SK-N-MC (cell line): ENCODE data around the gene BCL10.

Experiments used
- DNase-seq: peaks from one replicate; pipeline ENCODE4 v3.0.0-alpha.2; 2011; ENCODE audit warnings: low read depth, low spot score
- H3K27ac ChIP-seq: fragments of 200-600 bp; sonication (generic); 2 replicates; pipeline ENCODE4 v1.5.1; 2016; ENCODE audit warnings: mixed run types
- H3K36me3 ChIP-seq: fragments of 200-600 bp; sonication (generic); 2 replicates; pipeline ENCODE4 v1.6.1; 2017; ENCODE audit warnings: antibody characterized with exemption, low read length, mixed read lengths; ENCODE audit not compliant: insufficient read depth
- H3K4me3 ChIP-seq: fragments of 200-600 bp; sonication (generic); 2 replicates; pipeline ENCODE4 v1.5.1; 2016
- H3K9ac ChIP-seq: fragments of 200-600 bp; sonication (generic); 2 replicates; pipeline ENCODE4 v1.8.0; 2017; ENCODE audit warnings: mixed run types, mixed read lengths; ENCODE audit not compliant: insufficient read length
- H3K9me3 ChIP-seq: fragments of 200-600 bp; sonication (generic); 2 replicates; pipeline ENCODE4 v1.6.1; 2017; ENCODE audit warnings: low read depth, mild to moderate bottlenecking, antibody characterized with exemption, low read length, moderate library complexity, mixed read lengths
- EZH2 ChIP-seq: fragments of 200-600 bp; sonication (generic); IDR thresholded peaks from one replicate; pipeline ENCODE4 v1.6.1; 2017; ENCODE audit warnings: antibody characterized with exemption
- FOXP2 ChIP-seq: optimal IDR thresholded peaks from 2 replicates; pipeline ENCODE3; 2011; ENCODE audit warnings: mild to moderate bottlenecking, moderate library complexity; ENCODE audit not compliant: insufficient read depth; ENCODE audit errors: extremely low read length, control extremely low read depth
- POLR2AphosphoS5 ChIP-seq: IDR thresholded peaks from 2 replicates; pipeline ENCODE4 v1.6.1; 2012; ENCODE audit warnings: mild to moderate bottlenecking, low read depth, low read length, borderline replicate concordance

The BCL10 gene

DNA sequence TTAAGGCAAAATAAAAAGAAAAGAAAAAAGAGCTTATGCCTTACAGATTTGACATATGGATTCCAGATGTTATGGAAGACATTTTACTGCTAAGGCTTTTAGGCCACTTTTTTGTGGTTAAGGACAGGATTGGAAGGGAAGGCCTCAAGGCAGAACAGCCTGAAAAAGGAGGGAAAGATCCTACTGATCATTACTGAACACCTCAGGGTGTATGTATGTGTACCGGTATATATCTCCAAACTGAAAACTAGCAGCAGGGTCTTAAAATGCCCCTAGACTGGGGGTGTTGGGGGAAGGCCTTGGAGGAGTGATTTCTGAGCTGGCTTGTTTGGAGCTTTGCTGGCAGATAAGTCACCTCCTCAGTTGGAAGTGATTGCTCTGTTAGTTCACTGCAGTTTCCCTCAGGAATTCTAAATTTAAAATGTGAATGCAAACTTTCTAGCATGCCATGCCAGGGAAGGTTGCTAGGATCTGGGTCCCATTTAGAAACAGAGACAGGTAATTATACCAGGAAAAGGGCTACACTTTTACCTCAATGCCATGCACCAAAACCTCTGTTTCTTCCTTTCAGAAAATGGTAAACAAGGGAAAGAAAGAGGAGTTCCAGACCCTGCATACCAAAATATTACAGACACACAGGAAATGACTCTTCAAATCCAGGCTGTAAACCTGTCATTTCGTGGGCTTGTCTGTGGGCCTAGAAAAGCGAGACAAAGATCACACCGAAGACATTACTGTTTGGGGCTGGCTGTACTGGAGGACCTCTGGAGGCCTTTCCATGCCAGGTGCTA, 32.0 kb downstream of the BCL10 start:
- Histone ChIP-seq H3K27ac (peak overlapping the region; percentile 99), H3K9ac (peak overlapping the region; percentile 61), H3K9me3 (no peaks in the 10 kb centered on the region), H3K4me3 (peak overlapping the region; percentile 75), H3K36me3 (no peaks in the 10 kb centered on the region)
- DNase-seq, result peak; percentile 88
- no peak for TF ChIP-seq EZH2
- TF ChIP-seq POLR2AphosphoS5, result no peak; the same call in 1 of the 2 replicates
- no peak for TF ChIP-seq FOXP2

DNA sequence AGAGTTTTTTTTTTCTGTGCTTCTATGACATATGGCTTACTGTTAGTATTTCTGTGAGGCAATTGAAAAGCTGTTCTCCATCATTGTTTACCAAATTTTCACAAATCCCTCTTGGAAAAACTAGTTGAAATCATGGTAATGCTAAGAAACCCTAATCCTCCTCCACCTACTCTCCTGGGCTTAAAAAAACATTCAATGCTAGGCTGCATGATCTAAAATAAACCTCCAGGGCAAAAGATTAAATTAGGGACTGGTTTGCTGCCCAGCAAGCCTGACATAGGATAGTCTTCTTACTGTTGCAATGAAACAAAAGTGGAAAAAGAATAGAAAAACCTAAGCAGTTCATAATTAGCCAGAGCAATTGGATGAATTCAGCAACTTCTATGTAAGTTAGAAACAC, 33.1 kb downstream of the BCL10 start:
- DNase-seq, result no peak
- TF ChIP-seq FOXP2 (no peak), POLR2AphosphoS5 (no peak), EZH2 (no peak)
- Histone ChIP-seq H3K4me3 (peak overlapping the region; percentile 75), H3K9ac (peak overlapping the region; percentile 61), H3K36me3 (no peaks in the 10 kb centered on the region), H3K9me3 (no peaks in the 10 kb centered on the region), H3K27ac (peak overlapping the region; percentile 99)

DNA sequence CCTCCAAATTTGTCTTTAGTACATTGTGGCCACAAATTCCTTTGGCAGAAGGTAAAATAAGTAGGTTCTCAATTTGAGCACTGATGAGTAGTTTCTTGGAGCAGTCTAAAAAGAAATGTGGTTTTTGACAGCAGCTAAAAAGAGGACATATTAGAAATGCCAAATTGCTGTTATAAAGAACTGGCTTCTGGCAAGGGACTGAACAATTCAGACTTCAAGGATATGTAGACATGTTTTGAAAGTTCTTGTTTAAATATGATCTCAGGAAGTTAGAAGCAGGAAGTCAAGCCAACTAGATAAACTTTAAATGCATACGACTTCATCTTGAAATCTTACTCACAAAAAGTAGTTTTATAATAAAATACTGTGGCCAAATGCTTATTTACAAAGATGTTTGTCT, 35.8 kb downstream of the BCL10 start:
- H3K4me3 ChIP-seq, result peak overlapping the region; percentile 5; the same call in 1 of the 2 replicates
- no peaks in the 10 kb centered on the region for H3K9me3 ChIP-seq
- H3K27ac ChIP-seq, result peak overlapping the region; percentile 88
- no peaks in the 10 kb centered on the region for H3K36me3 ChIP-seq
- no peak for DNase-seq
- no peak for TF ChIP-seq POLR2AphosphoS5
- TF ChIP-seq FOXP2, result no peak
- TF ChIP-seq EZH2, result no peak
- peak overlapping the region; percentile 14 for H3K9ac ChIP-seq

DNA sequence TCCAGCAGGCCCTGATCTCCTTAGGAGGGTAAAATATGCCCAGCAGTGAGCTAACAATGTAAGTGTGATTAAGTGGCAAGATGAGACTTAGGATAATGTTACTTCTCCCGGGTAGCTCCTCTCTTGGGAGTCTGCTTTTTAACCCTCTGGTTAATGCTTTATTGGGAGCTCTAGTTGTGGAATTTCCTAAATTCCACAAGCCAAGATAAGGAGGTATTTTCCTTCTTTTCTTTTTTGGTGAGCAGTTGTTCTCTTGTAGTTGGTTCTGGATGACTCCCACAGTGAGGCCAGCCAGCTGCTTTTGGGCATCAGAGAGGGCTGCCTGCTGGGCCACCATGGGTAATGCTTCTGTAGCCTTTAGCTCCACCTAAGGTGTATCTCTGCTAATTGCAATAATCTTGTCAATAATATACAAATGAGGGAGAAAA, 36.2 kb downstream of the BCL10 start:
- Histone ChIP-seq H3K27ac (peak overlapping the region; percentile 88), H3K9ac (no peak overlapping the region), H3K9me3 (no peaks in the 10 kb centered on the region), H3K36me3 (no peaks in the 10 kb centered on the region), H3K4me3 (peak overlapping the region; percentile 2; the same call in 1 of the 2 replicates)
- no peak for DNase-seq
- no peak for TF ChIP-seq FOXP2
- no peak for TF ChIP-seq POLR2AphosphoS5

DNA sequence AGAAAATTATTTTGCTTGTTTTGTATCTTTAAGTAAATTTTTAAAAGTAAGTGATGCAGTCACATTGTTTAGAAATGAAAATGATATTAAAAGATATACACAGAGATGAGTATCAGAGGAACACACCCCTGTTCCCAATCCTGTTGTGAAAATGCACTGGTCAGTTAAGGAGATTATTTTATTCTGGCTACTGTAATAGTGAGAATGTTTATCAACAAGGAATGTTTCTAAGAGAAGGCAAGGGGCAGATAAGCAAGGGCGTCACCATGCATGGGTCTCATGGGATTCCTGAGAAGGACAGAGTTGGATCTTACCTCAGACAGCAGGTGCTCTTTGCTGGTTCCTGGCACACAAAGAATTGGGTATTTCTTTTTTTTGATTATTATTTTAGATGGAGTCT, 38.8 kb downstream of the BCL10 start:
- no peak overlapping the region for H3K4me3 ChIP-seq
- H3K9me3 ChIP-seq, result no peaks in the 10 kb centered on the region
- no peaks in the 10 kb centered on the region for H3K36me3 ChIP-seq
- TF ChIP-seq EZH2, result no peak
- no peak for TF ChIP-seq FOXP2
- no peak for TF ChIP-seq POLR2AphosphoS5
- H3K9ac ChIP-seq, result no peak overlapping the region
- no peak overlapping the region for H3K27ac ChIP-seq
- DNase-seq, result no peak

DNA sequence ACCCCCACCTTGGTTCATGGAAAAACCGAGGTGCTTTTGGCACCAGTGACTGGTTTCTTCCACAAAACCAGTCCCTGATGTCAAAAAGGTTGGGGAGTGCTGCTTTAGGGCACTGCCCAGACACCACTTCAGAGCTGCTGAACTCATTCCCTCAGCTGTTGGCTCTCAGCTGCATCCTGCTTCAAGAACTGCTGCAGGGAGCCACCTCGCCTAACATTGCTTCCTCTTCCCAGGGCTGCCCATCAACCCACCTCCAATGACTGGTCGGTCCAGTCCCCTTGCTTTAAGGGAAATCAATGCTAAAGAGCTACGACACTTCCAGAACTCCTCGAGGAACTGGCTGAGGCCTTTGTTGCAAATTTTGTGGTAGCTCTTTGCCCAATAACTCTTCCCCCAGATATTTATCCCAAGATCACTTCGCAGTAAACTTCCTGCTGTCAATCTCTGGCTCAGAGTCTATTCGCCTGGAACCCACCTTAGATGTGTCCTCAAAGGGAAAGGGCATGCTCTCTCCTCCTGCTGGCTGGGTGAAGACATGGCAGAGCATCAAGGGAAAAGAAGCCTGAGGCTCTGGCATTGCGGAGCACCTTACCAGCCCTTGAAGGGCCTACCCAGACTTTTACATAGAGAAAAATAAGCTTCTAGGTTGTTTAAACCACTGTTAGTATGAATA, 46.0 kb downstream of the BCL10 start:
- TF ChIP-seq FOXP2, result no peak
- TF ChIP-seq EZH2, result no peak
- TF ChIP-seq POLR2AphosphoS5, result no peak
- Histone ChIP-seq H3K9ac (no peak overlapping the region), H3K9me3 (no peaks in the 10 kb centered on the region), H3K27ac (no peak overlapping the region), H3K36me3 (no peaks in the 10 kb centered on the region), H3K4me3 (no peak overlapping the region)
- DNase-seq, result no peak

DNA sequence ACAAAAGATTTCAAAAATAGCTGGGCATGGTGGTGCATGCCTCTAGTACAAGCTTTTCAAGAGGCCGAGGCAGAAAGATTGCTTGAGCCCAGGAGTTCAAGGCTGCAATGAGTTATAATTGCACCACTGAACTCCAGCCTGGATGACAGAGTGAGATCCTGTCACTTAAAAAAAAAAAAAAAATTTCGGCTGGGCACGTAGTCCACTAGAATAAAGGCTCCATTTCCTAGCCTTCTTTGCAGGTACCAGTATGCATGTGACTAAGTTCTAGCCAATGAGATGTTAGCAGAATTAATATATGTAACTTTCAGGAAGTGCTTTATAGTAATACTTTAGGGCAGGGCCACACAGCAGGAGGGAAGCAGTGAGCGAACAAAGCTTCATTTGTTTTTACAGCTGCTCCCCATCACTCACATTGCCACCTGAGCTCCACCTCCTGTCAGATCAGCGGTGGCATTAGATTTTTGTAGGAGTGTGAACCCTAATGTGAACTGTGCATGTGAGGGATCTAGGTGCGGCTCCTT, 46.8 kb downstream of the BCL10 start:
- TF ChIP-seq EZH2 (no peak), FOXP2 (no peak), POLR2AphosphoS5 (no peak)
- no peak for DNase-seq
- H3K4me3 ChIP-seq, result no peak overlapping the region
- H3K36me3 ChIP-seq, result no peaks in the 10 kb centered on the region
- H3K9me3 ChIP-seq, result no peaks in the 10 kb centered on the region
- H3K9ac ChIP-seq, result no peak overlapping the region
- H3K27ac ChIP-seq, result no peak overlapping the region

DNA sequence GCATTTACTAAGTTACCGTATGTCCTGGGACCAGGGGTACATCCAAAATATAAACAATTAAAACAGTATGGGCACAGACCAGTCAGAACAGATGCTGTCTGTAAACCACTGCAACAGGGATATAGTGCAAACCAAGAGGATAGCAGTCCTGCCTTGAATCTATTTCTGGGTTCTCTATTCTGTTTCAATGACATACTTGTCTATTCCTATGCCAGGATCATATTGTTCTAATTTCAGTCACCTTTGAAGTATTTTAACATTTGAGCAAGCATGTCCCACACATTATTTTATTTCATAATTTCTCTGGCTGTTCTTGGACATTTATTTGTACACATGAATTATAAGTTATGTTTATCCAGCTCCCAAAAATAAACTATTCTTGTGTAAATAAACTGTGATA, 47.5 kb downstream of the BCL10 start:
- DNase-seq, result no peak

More for the DNA sequence above, 47.5 kb downstream of the BCL10 start:
- no peak overlapping the region for H3K4me3 ChIP-seq
- no peak overlapping the region for H3K27ac ChIP-seq
- no peak overlapping the region for H3K9ac ChIP-seq
- H3K9me3 ChIP-seq, result no peaks in the 10 kb centered on the region
- no peaks in the 10 kb centered on the region for H3K36me3 ChIP-seq
- no peak for TF ChIP-seq EZH2
